HG03432 (cell line): ENCODE data around the gene TRAF4.
A peak's percentile ranks its signal among the peaks of the same experiment; 100 is the strongest.
"Not testable (repeated sequence)": the region's sequence is repeated elsewhere in the genome, so short reads cannot be mapped to it uniquely, and the experiment has no call there.

Experiments
- ATAC-seq: cut with Tn5 transposase; IDR thresholded peaks from one replicate; pipeline ENCODE4 v1.9.1; 2021; ENCODE audit warnings: mild to moderate bottlenecking, moderate library complexity; ENCODE audit not compliant: unreplicated experiment

The TRAF4 gene

GRCh38 chr17:28712705-28713415, 31.0 kb upstream of the TRAF4 start:
- ATAC-seq = no peak

- no peak for ATAC-seq
Observed at GRCh38 chr17:28714281-28714680, 29.5 kb upstream of the TRAF4 start.

- ATAC-seq = no peak
Observed at GRCh38 chr17:28715217-28715616, 28.6 kb upstream of the TRAF4 start.

GRCh38 chr17:28716740-28717577, 26.9 kb upstream of the TRAF4 start:
- no peak for ATAC-seq

- ATAC-seq = no peak
Observed at GRCh38 chr17:28717578-28718332, 26.1 kb upstream of the TRAF4 start, which contains the start of gene RAB34. Gene RAB34, minus strand, starts transcription at chr17:28717868. Its CDS starts 602 bp downstream, at chr17:28717266.

GRCh38 chr17:28718333-28719020, 25.3 kb upstream of the TRAF4 start:
- ATAC-seq = no peak

GRCh38 chr17:28719021-28719433, 24.8 kb upstream of the TRAF4 start:
- ATAC-seq = no peak

GRCh38 chr17:28720247-28720996, 23.4 kb upstream of the TRAF4 start:
- no peak for ATAC-seq

- not testable (repeated sequence) for ATAC-seq
Observed at GRCh38 chr17:28720997-28721329, 22.8 kb upstream of the TRAF4 start.

GRCh38 chr17:28722417-28723158, 21.2 kb upstream of the TRAF4 start:
- ATAC-seq = no peak

GRCh38 chr17:28723159-28723835, 20.5 kb upstream of the TRAF4 start:
- ATAC-seq = no peak

GRCh38 chr17:28723836-28724499, 19.8 kb upstream of the TRAF4 start:
- ATAC-seq = not testable (repeated sequence)

GRCh38 chr17:28724500-28725165, 19.2 kb upstream of the TRAF4 start:
- ATAC-seq = no peak

- no peak for ATAC-seq
Observed at GRCh38 chr17:28725166-28725659, 18.6 kb upstream of the TRAF4 start.

GRCh38 chr17:28725660-28726225, 18.1 kb upstream of the TRAF4 start:
- peak; percentile 1 for ATAC-seq

GRCh38 chr17:28726226-28726626, 17.6 kb upstream of the TRAF4 start, which contains the start of gene TLCD1:
Gene TLCD1, minus strand, starts transcription at chr17:28726233. Its CDS starts 136 bp downstream, at chr17:28726097.
- peak; percentile 16 for ATAC-seq
